Upper lobe of right lung (tissue), 1 donor: ENCODE data around the gene RELN. TPM values are rescaled to one million over a fixed set of nuclear protein-coding genes. Genes with fewer than 3 reads are reported as not detected.

Experiments used
- ATAC-seq: fragments of 200-7000 bp; cut with Tn5 transposase; one replicate; pipeline ENCODE4 v1.9.1; 2020; ENCODE audit warnings: mild to moderate bottlenecking, moderate library complexity
- DNase-seq: peaks from one replicate; pipeline ENCODE4 v3.0.0-alpha.2; 2020
- H3K27ac ChIP-seq: fragments of 200-600 bp; one replicate; pipeline ENCODE4 v1.8.0; 2022
- H3K27me3 ChIP-seq: fragments of 200-600 bp; one replicate; pipeline ENCODE4 v1.8.0; 2022; ENCODE audit warnings: mild to moderate bottlenecking
- H3K36me3 ChIP-seq: fragments of 200-600 bp; one replicate; pipeline ENCODE4 v1.8.0; 2022
- H3K4me1 ChIP-seq: fragments of 200-600 bp; one replicate; pipeline ENCODE4 v1.8.0; 2022
- H3K4me3 ChIP-seq: fragments of 200-600 bp; one replicate; pipeline ENCODE4 v1.8.0; 2022; ENCODE audit warnings: mild to moderate bottlenecking
- H3K9me3 ChIP-seq: fragments of 200-600 bp; one replicate; pipeline ENCODE4 v1.8.0; 2022
- CTCF ChIP-seq: fragments of 200-600 bp; IDR thresholded peaks from one replicate; pipeline ENCODE4 v1.8.0; 2022; ENCODE audit warnings: antibody characterized with exemption
- intact Hi-C: fragments of 100-400 bp; cut with DNase I; formaldehyde crosslinking; loops from one replicate; pipeline ENCODE4 v1.11.0; 2022
- total RNA-seq: library from RNA; stranded (reverse); fragmentation: NEBNext Ultra II Directional; extraction: Animal tissue kit (Norgen Biotek cat#: 25700); gene quantifications from one replicate; pipeline ENCODE4 v1.2.1, GENCODE V29; 2021
- donor health status: DM: no; HTN: yes; CAD: no; lungs with severe emphysema.

RELN gene
- total RNA-seq, 1 donor from 2014 or later, result 5.6 TPM

DNA sequence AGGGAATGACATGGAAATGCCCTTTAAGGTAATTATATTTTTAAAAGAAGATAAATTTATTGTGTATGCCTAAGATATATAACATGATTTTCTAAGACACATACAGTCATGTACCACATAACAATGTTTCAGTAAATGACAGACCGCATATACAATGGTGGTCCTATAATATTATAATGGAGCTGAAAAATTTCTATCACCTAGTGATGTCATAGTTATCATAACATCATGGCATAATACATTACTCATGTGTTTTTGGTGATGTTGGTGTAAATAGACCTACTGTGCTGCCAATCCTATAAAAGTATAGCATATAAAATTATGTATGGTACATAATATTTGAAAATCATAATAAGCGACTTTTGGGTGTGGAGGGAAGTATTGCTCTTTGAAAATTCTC lies 306.1 kb downstream of the RELN start:
- Histone ChIP-seq H3K9me3 (no peaks in the 10 kb centered on the region), H3K4me3 (no peak overlapping the region), H3K4me1 (no peaks in the 10 kb centered on the region), H3K27ac (no peak overlapping the region), H3K36me3 (no peaks in the 10 kb centered on the region), H3K27me3 (peaks cover 5% of the 10 kb centered on the region)
- no peak for TF ChIP-seq CTCF
- DNase-seq (no peak), ATAC-seq (no peak)
- intact Hi-C loops, result no loop called here

DNA sequence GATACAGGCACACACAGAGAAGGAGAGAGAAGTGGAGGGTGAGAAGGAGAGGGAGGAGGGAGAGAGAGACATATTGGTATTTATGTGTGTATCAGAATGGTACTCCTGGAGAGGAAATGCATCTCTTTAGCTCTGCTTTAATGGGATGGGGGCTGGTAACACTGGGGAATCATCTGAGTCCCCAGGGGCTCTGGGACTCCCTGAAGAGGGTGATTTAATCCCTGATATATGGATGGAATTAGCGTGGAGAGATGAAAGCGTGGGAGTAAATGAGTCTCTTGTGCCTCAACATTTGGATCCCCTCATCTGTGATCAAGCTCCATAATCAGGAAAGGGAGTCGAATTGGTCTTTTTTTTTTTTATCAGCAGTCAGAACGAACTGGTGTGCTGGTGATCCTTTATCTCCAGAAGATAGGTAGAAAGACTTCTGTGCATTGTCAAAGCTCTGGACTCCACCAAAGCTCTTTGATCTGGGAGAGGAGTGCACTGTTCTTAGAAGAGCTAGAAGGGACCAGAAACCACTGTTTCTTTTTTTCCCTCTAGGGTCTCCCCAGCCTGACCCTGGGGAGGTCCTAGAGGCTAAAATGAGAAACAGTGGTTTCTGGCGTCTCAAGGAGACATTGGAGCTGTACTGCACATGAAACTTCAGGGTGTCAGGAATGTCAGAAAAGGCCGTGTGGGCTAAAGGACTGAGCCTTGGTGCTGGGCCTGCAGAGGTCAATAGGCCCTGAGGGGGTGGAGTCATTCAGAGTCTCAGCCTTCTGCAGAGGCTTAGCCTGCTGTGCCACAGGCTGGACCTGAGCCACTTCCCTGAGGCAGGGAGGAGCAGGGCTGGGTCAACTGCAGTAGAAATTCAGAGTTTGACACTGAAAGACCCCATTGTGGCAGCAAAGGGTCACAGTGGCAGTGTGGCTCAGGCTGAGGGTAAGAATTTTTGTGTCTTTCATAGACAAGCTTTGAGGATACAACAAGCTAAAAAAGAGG lies 309.0 kb downstream of the RELN start:
- Histone ChIP-seq H3K9me3 (no peaks in the 10 kb centered on the region), H3K36me3 (no peaks in the 10 kb centered on the region), H3K27ac (no peak overlapping the region), H3K4me3 (no peak overlapping the region), H3K4me1 (no peaks in the 10 kb centered on the region), H3K27me3 (no peaks in the 10 kb centered on the region)
- intact Hi-C loops, result no loop called here
- DNase-seq, result no peak
- TF ChIP-seq CTCF, result no peak
- no peak for ATAC-seq

DNA sequence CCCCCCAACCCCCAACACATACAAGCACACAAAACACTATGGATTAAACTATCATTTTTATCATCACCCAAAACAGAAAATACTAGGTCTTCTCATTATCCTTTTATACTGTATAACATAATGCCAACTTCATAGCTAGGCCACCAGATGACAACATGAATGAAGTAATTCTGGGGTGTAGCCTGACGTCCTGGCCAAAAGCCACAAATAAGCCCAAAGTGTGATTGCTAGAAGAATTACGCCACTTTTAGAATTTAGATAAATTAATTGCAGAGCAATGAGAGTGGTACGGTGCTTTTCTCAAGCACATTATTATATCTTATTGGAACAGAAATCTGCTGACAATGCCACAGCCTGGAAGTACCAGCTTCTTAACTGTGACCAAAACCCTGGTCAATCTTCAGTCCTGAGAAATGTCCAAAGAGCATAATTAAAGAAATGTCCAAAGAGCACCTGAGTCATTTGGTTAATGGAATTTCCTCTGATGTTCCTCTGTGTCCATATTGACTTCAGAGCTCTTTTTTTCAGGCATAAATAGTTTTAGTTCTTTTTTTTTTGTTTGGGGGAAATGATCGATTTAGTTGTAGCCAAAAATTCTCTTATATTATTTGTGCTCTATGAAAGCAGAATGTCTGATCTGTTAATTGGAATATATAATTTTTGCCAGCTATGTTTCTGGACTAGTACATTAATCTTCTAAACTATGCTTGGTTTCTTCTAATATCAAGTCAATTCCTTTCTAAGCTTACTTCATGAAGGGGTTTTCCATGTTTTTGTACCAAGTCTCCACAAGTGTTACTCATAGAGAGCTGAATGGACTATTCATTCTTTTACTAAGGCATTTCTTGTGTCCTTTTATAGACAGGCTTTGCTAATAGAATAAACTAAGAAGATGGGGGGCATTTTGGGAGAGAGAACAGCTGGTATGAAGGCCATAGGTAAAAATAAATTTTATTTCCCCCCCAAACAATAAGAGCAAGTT lies 310.0 kb downstream of the RELN start:
- Histone ChIP-seq H3K27me3 (no peaks in the 10 kb centered on the region), H3K27ac (no peak overlapping the region), H3K4me3 (no peak overlapping the region), H3K36me3 (no peaks in the 10 kb centered on the region), H3K4me1 (no peaks in the 10 kb centered on the region), H3K9me3 (no peaks in the 10 kb centered on the region)
- intact Hi-C loops, result no loop called here
- DNase-seq (no peak), ATAC-seq (no peak)
- no peak for TF ChIP-seq CTCF

- H3K36me3 ChIP-seq, result no peaks in the 10 kb centered on the region
- H3K4me3 ChIP-seq, result no peak overlapping the region
- intact Hi-C loops, result no loop called here
- H3K9me3 ChIP-seq, result no peaks in the 10 kb centered on the region
- H3K4me1 ChIP-seq, result no peaks in the 10 kb centered on the region
- DNase-seq, result no peak
- no peak for TF ChIP-seq CTCF
- ATAC-seq, result no peak
- H3K27ac ChIP-seq, result no peak overlapping the region
- H3K27me3 ChIP-seq, result no peaks in the 10 kb centered on the region
Observed at GRCh38 chr7:103668279-103668941, 321.0 kb downstream of the RELN start.

DNA sequence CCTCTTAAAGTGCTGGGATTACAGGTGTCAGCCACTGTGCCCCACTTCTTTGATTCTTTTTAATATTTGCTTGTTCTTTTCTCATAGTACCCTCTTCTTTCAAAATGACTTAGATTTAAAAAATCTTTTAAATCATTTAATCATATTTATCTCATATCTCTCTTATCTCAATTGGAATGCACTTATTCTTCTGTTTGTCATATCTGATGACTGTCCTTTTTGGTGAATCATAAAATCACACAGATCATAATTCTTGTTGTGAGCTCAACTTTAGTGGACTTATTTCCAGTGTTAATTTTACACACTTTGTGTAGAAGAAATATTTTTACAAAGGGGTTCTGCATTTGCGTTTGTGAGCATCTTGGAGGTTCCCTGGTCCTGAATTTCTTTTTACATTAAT lies 323.1 kb downstream of the RELN start:
- H3K4me3 ChIP-seq, result no peak overlapping the region
- ATAC-seq (no peak), DNase-seq (no peak)
- no peaks in the 10 kb centered on the region for H3K27me3 ChIP-seq
- no peaks in the 10 kb centered on the region for H3K4me1 ChIP-seq
- no peaks in the 10 kb centered on the region for H3K36me3 ChIP-seq
- H3K27ac ChIP-seq, result no peak overlapping the region
- intact Hi-C loops, result no loop called here
- no peak for TF ChIP-seq CTCF
- no peaks in the 10 kb centered on the region for H3K9me3 ChIP-seq
